Chondrocyte (in vitro differentiated cells): ENCODE results near the gene NOBOX. TPM values are rescaled to one million over a fixed set of nuclear protein-coding genes. Genes with fewer than 3 reads are reported as not detected.

Experiments used
- DNase-seq: peaks from one replicate; pipeline ENCODE4 v3.0.0; 2021; ENCODE audit warnings: mixed read lengths, low spot score
- H3K27ac Mint-ChIP-seq: one replicate; pipeline ENCODE4 v1.8.0; 2021; ENCODE audit warnings: mild to moderate bottlenecking, moderate library complexity, mixed read lengths; ENCODE audit not compliant: unreplicated experiment
- H3K27me3 Mint-ChIP-seq: 2 replicates; pipeline ENCODE4 v1.8.0; 2021; ENCODE audit warnings: low read depth, mixed read lengths
- H3K36me3 Mint-ChIP-seq: 2 replicates; pipeline ENCODE4 v1.8.0; 2021; ENCODE audit warnings: low read depth, mixed read lengths
- H3K4me1 Mint-ChIP-seq: 2 replicates; pipeline ENCODE4 v1.8.0; 2021; ENCODE audit warnings: low read depth, mild to moderate bottlenecking, mixed read lengths
- H3K4me3 Mint-ChIP-seq: one replicate; pipeline ENCODE4 v1.8.0; 2021; ENCODE audit warnings: mild to moderate bottlenecking, moderate library complexity, mixed read lengths; ENCODE audit not compliant: unreplicated experiment
- H3K9me3 Mint-ChIP-seq: 2 replicates; pipeline ENCODE4 v1.8.0; 2021; ENCODE audit warnings: low read depth, mixed read lengths
- total RNA-seq: library from RNA; stranded (reverse); gene quantifications from 3 replicates; pipeline ENCODE4 v1.2.1, GENCODE V29; 2021
- TF ChIP-seq, protein P1 (sequence below): fragments of 200-600 bp; sonication (generic); IDR thresholded peaks from 2 replicates; pipeline ENCODE4 v1.5.0; 2021; ENCODE audit warnings: antibody characterized with exemption, mild to moderate bottlenecking, moderate library complexity

Gene NOBOX
- total RNA-seq, 1 donor from 2014 or later = not detected

DNA sequence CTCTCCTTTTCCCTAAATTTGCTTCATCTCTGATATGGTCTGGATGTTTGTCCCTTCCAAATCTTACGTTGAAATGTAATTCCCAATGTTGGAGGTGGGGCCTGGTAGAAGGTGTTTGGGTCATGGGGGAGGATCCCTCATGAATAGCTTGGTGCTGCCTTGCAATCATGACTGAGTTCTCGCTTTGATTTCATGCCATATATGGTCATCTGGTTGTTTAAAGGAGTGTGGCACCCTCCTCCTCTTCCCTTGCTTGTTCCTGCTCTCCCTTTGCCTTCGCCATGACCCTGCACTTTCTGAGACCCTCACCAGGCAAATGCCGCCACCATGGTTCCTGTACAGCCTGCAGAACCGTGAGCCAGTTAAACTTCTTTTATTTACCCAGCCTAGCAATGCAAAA, 14.5 kb downstream of the NOBOX start:
- Mint-ChIP-seq H3K9me3 (no peaks in the 10 kb centered on the region), H3K27ac (no peak overlapping the region), H3K4me1 (peaks cover 41% of the 10 kb centered on the region), H3K27me3 (peaks cover 3% of the 10 kb centered on the region), H3K4me3 (no peak overlapping the region), H3K36me3 (no peaks in the 10 kb centered on the region)
- DNase-seq = no peak
- TF ChIP-seq, protein P1, sequence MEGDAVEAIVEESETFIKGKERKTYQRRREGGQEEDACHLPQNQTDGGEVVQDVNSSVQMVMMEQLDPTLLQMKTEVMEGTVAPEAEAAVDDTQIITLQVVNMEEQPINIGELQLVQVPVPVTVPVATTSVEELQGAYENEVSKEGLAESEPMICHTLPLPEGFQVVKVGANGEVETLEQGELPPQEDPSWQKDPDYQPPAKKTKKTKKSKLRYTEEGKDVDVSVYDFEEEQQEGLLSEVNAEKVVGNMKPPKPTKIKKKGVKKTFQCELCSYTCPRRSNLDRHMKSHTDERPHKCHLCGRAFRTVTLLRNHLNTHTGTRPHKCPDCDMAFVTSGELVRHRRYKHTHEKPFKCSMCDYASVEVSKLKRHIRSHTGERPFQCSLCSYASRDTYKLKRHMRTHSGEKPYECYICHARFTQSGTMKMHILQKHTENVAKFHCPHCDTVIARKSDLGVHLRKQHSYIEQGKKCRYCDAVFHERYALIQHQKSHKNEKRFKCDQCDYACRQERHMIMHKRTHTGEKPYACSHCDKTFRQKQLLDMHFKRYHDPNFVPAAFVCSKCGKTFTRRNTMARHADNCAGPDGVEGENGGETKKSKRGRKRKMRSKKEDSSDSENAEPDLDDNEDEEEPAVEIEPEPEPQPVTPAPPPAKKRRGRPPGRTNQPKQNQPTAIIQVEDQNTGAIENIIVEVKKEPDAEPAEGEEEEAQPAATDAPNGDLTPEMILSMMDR = no peak

DNA sequence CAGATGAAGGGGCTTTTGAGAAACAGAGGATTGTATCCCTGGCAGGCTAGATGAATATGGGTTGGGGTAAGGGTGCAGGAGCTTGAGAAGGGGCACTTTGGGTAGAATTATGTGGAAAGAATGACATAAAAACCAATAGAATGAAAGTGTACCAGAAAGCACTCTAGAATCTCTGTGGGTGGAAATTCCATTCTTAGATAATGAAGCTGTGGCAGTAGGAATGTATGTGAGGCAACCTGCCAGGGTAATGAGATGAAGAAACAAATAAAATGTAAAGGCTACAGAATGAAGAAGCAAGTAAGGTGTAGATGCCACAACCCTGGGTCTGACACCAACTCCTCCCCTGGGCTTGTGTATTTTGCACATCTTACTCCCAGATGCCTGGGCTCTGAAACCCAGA, 16.8 kb downstream of the NOBOX start:
- H3K27ac Mint-ChIP-seq = peak overlapping the region; percentile 80
- DNase-seq = no peak
- H3K4me3 Mint-ChIP-seq = no peak overlapping the region
- TF ChIP-seq, protein P1 = no peak
- no peaks in the 10 kb centered on the region for H3K36me3 Mint-ChIP-seq
- no peaks in the 10 kb centered on the region for H3K9me3 Mint-ChIP-seq
- no peaks in the 10 kb centered on the region for H3K27me3 Mint-ChIP-seq
- peaks cover 39% of the 10 kb centered on the region for H3K4me1 Mint-ChIP-seq

DNA sequence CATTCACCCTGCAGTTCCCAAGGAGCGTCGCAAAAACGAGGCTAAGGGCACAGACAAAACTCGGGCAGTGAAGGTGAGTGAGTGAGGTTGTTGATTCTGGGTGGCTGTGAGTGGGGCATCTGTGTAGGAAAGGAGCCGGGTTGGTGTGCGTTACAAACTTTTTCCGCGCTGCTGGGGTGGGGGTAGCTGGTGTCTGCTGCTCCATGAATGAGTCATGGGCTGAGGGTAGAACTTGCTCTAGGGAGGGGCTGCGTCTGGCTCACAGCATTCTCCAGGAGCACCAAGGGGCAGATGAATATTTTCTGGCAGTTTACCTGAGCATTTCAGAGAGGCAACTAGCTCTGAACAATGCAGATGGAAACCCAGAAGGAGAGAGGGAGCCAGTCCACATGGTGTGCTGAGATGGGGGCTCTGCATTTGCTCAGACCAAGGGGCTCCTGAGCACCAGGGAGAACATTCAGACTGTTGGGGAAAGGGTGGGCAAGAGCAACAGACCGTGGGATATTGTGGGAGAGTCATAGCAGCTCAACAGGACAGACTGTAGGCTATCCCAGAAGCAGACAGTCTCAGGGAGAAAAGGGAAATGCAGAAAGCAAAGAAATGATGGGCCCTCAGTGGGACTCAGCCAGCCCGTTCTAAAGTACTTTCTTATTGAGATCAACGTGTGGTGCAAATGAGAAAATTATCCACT, 18.8 kb downstream of the NOBOX start:
- H3K9me3 Mint-ChIP-seq = no peaks in the 10 kb centered on the region
- H3K4me1 Mint-ChIP-seq = peaks cover 31% of the 10 kb centered on the region
- peak overlapping the region; percentile 29 for H3K4me3 Mint-ChIP-seq
- TF ChIP-seq, protein P1 = no peak
- no peaks in the 10 kb centered on the region for H3K36me3 Mint-ChIP-seq
- no peak for DNase-seq
- H3K27me3 Mint-ChIP-seq = no peaks in the 10 kb centered on the region
- peak overlapping the region; percentile 87 for H3K27ac Mint-ChIP-seq

DNA sequence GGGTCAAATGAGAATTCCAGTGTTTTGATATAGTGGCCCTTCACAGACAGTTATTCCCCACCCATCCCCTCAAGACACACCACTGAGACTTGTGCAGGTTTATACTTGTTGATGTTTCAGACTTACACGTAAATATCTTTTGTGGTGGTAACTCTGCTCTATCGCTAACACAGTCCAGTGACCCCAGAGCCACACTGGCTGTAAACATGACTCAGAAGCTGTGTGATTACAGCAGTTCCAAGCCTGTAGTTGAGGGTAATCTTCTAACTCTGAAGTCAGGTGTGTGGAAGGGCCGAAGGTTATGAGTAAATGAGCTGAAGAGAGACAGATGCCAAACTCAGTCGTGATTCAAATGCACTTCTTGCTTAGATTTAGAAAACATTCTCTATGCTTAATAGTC, 19.4 kb downstream of the NOBOX start:
- peaks cover 31% of the 10 kb centered on the region for H3K4me1 Mint-ChIP-seq
- no peaks in the 10 kb centered on the region for H3K27me3 Mint-ChIP-seq
- H3K4me3 Mint-ChIP-seq = no peak overlapping the region
- H3K27ac Mint-ChIP-seq = peak overlapping the region; percentile 87
- DNase-seq = no peak
- H3K9me3 Mint-ChIP-seq = no peaks in the 10 kb centered on the region
- no peaks in the 10 kb centered on the region for H3K36me3 Mint-ChIP-seq
- TF ChIP-seq, protein P1 = no peak

DNA sequence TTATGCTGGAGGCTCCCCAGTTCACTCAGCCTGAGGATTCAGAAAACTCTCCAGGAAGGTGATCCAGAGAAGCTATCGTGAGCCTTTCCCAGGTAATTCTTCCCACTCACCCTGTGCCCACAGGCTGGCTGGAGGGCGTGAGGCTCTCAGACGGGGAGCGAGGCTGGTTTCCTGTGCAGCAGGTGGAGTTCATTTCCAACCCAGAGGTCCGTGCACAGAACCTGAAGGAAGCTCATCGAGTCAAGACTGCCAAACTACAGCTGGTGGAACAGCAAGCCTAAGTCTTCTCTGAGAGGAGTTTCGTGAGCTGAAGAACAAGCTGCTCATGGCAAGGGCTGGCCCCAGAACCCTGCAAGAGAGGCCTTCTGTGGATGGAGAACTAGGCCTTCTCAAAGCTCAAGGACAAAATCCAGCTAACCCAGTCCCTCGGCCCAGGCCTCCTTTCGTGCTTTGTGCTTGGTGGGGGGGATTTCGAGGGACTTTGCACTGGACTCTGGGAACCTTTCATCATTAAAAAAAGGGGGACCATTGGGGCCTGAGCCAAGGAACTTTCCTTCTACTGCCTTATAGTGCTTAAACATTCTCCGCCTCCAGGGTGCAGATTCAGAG, 23.6 kb downstream of the NOBOX start:
- Mint-ChIP-seq H3K4me3 (no peak overlapping the region), H3K9me3 (peaks cover 4% of the 10 kb centered on the region), H3K27ac (no peak overlapping the region), H3K4me1 (peaks cover 11% of the 10 kb centered on the region), H3K27me3 (no peaks in the 10 kb centered on the region), H3K36me3 (peaks cover 5% of the 10 kb centered on the region)
- no peak for DNase-seq
- TF ChIP-seq, protein P1 = no peak
